Islet of Langerhans (tissue), 1 donor: ENCODE measurements around the gene WDR33.
"Not testable (repeated sequence)": the region's sequence is repeated elsewhere in the genome, so short reads cannot be mapped to it uniquely, and the experiment has no call there.

Experiments used
- FAIRE-seq: peaks from one replicate; lab custom pipeline; 2011; peaks lifted over from hg19 to GRCh38; lab: Jason Lieb, UNC

The WDR33 gene

GRCh38 chr2:127810619-127811396 is at the start of gene WDR33:
Gene WDR33, minus strand, starts transcription at chr2:127811171. Its CDS starts 40,190 bp downstream, at chr2:127770981.
- no peak for FAIRE-seq

- no peak for FAIRE-seq
These were observed 49.2 kb upstream of the WDR33 start for GRCh38 chr2:127860130-127860529.

GRCh38 chr2:127859712-127860085 is 48.7 kb upstream of the WDR33 start:
- no peak for FAIRE-seq

GRCh38 chr2:127857265-127857808 is 46.4 kb upstream of the WDR33 start:
- no peak for FAIRE-seq

GRCh38 chr2:127853671-127854070 is 42.7 kb upstream of the WDR33 start:
- no peak for FAIRE-seq

- FAIRE-seq: no peak
These were observed 41.4 kb upstream of the WDR33 start for GRCh38 chr2:127852388-127852787.

GRCh38 chr2:127847931-127848330 is 37.0 kb upstream of the WDR33 start:
- FAIRE-seq: no peak

GRCh38 chr2:127844973-127845372 is 34.0 kb upstream of the WDR33 start:
- FAIRE-seq: no peak

GRCh38 chr2:127843677-127844076 is 32.7 kb upstream of the WDR33 start:
- no peak for FAIRE-seq

- no peak for FAIRE-seq
These were observed 30.7 kb upstream of the WDR33 start for GRCh38 chr2:127841466-127842178.

- FAIRE-seq: no peak
These were observed 29.9 kb upstream of the WDR33 start for GRCh38 chr2:127840893-127841292.

- FAIRE-seq: no peak
These were observed 24.0 kb upstream of the WDR33 start for GRCh38 chr2:127834951-127835350.

GRCh38 chr2:127829845-127830246 is 18.9 kb upstream of the WDR33 start:
- FAIRE-seq: no peak

- FAIRE-seq: not testable (repeated sequence)
These were observed 15.7 kb upstream of the WDR33 start for GRCh38 chr2:127826708-127827107.

GRCh38 chr2:127826047-127826446 is 15.1 kb upstream of the WDR33 start:
- FAIRE-seq: no peak

GRCh38 chr2:127820080-127820668 is 9.2 kb upstream of the WDR33 start:
- FAIRE-seq: no peak

- no peak for FAIRE-seq
These were observed 7.9 kb upstream of the WDR33 start for GRCh38 chr2:127818794-127819425.

GRCh38 chr2:127818241-127818640 is 7.3 kb upstream of the WDR33 start:
- no peak for FAIRE-seq

- FAIRE-seq: no peak
These were observed 3.7 kb upstream of the WDR33 start for GRCh38 chr2:127814677-127815076.

- FAIRE-seq: not testable (repeated sequence)
These were observed 1.5 kb upstream of the WDR33 start for GRCh38 chr2:127812441-127812840.

GRCh38 chr2:127811397-127812321 is 688 bp upstream of the WDR33 start:
- FAIRE-seq: no peak
